Measurements from ENCODE around the gene LCMT2.

GRCh38 chr15:43352693-43353382, 22.5 kb upstream of the LCMT2 start:
- TF ChIP-seq POLR2A (IDR thresholded peaks at IDR 0.05; ENCODE audit: low read depth, low read length) (no peak), RAD21 (IDR thresholded peaks at IDR 0.05; ENCODE audit: insufficient read depth, low read depth, low read length) (no peak), ZBTB33 (IDR thresholded peaks at IDR 0.05) (no peak), EGR1 (IDR thresholded peaks at IDR 0.05; ENCODE audit: borderline replicate concordance in 1 of 2, low read depth in 2 of 2, low read length in 2 of 2) (no peak)

All from GM12878 (cell line).